OCI-LY1 (cell line): ENCODE measurements around the gene TUBD1.
"Not testable (repeated sequence)": the region's sequence is repeated elsewhere in the genome, so short reads cannot be mapped to it uniquely, and the experiment has no call there.

Experiments
- CTCF ChIP-seq: fragments of 200-600 bp; sonication (generic), shearing (Covaris generic); IDR thresholded peaks from 2 replicates; pipeline ENCODE4 v1.5.1; 2017; ENCODE audit warnings: mild to moderate bottlenecking, antibody characterized with exemption, low read length, moderate library complexity, mixed read lengths
- EZH2 ChIP-seq: fragments of 200-600 bp; sonication (generic), shearing (Covaris generic); IDR thresholded peaks from 2 replicates; pipeline ENCODE4 v1.8.0; 2017; ENCODE audit warnings: borderline replicate concordance, mixed run types, mild to moderate bottlenecking, antibody characterized with exemption, low read length, moderate library complexity, mixed read lengths

GRCh38 chr17:59841091-59841881 lies 51.5 kb downstream of the TUBD1 start:
- not testable (repeated sequence) for TF ChIP-seq CTCF, EZH2
